HepG2 (cell line): ENCODE results near the gene TANGO6. TPM values are rescaled to one million over a fixed set of nuclear protein-coding genes. Genes with fewer than 3 reads are reported as not detected.
A peak's percentile ranks its signal among the peaks of the same experiment; 100 is the strongest.

Experiments
- ATAC-seq: fragments of 200-7000 bp; cut with Tn5 transposase; 3 replicates; pipeline ENCODE4 v1.9.1; 2020; ENCODE audit warnings: mild to moderate bottlenecking, moderate library complexity
- BruUV-seq: library from RNA; stranded (reverse); fragments of 400-500 nt; replicated peaks from 2 replicates; lab custom pipeline; 2021; lab: Mats Ljungman, UMichigan
- CTCF ChIA-PET: fragments of 300-600 bp; formaldehyde crosslinking; extraction: SDS; loops from one replicate; lab custom pipeline; 2021; ENCODE audit warnings: low total read pairs, inconsistent platforms, low intra/inter-chr PET ratio; lab: Yijun Ruan, JAX
- POLR2A ChIA-PET: fragments of 350-600 bp; sonication (Branson Sonifier 250); formaldehyde crosslinking; loops from one replicate; lab custom pipeline; 2020; ENCODE audit warnings: antibody characterized with exemption, inconsistent platforms; lab: Yijun Ruan, JAX
- DNase-seq: peaks from one replicate; pipeline ENCODE4 v3.0.0-alpha.2; 2015; ENCODE audit warnings: low spot score
- FAIRE-seq: peaks from 3 replicates; lab custom pipeline; 2011; peaks lifted over from hg19 to GRCh38; lab: Jason Lieb, UNC
- H2AFZ ChIP-seq: one replicate; pipeline ENCODE4 v1.6.1; 2011; ENCODE audit warnings: low read length, inconsistent platforms
- H3K27ac ChIP-seq: fragments of 300-600 bp; 3 replicates; pipeline ENCODE4 v1.8.0; 2011; ENCODE audit warnings: mixed run types, mild to moderate bottlenecking, mixed read lengths, low read length, inconsistent platforms; ENCODE audit not compliant: insufficient read depth; ENCODE audit errors: extremely low read length
- H3K27me3 ChIP-seq, 2 experiments: fragments of 200-600 bp in 1 of 2; 2 replicates in 1 of 2; 3 replicates in 1 of 2; pipeline versions ENCODE4 v1.6.0 to v1.8.0; 2011; ENCODE audit warnings: low read length in 2 of 2, mild to moderate bottlenecking in 2 of 2, moderate library complexity in 2 of 2, inconsistent platforms in 1 of 2; ENCODE audit not compliant: insufficient read depth in 2 of 2, control insufficient read depth in 1 of 2
- H3K36me3 ChIP-seq, 2 experiments: fragments of 200-600 bp in 1 of 2; replicated peaks in 1 of 2; 2 replicates in 1 of 2; 3 replicates in 1 of 2; pipeline versions ENCODE4 v1.5.1 to v1.8.0; 2011; ENCODE audit warnings: low read length in 2 of 2, inconsistent platforms in 1 of 2; ENCODE audit not compliant: insufficient read depth in 2 of 2, control insufficient read depth in 1 of 2
- H3K4me1 ChIP-seq: 2 replicates; pipeline ENCODE4 v1.5.1; 2012; ENCODE audit warnings: low read length, inconsistent platforms; ENCODE audit not compliant: insufficient read depth
- H3K4me2 ChIP-seq: 2 replicates; pipeline ENCODE4 v1.6.0; 2011; ENCODE audit warnings: low read depth, low read length, inconsistent platforms
- H3K4me3 ChIP-seq, 3 experiments: fragments of 200-600 bp in 1 of 3; sonication (generic), shearing (Covaris generic) in 1 of 3; replicated peaks in 1 of 3; 2 replicates each; pipeline ENCODE4 v1.5.1; 2011 to 2016; ENCODE audit warnings: low read length in 3 of 3, inconsistent platforms in 2 of 3, low read depth in 2 of 3, mild to moderate bottlenecking in 2 of 3, control low read depth in 1 of 3, mixed read lengths in 1 of 3; ENCODE audit not compliant: insufficient read depth in 1 of 3
- H3K79me2 ChIP-seq: one replicate; pipeline ENCODE4 v1.6.1; 2011; ENCODE audit warnings: low read length, inconsistent platforms; ENCODE audit not compliant: insufficient read depth
- H3K9ac ChIP-seq: 2 replicates; pipeline ENCODE4 v1.6.0; 2011; ENCODE audit warnings: mild to moderate bottlenecking, low read depth, low read length, inconsistent platforms; ENCODE audit not compliant: insufficient read depth
- H3K9me3 ChIP-seq: 2 replicates; pipeline ENCODE4 v1.5.1; 2012; ENCODE audit warnings: mild to moderate bottlenecking, low read length
- H4K20me1 ChIP-seq: 2 replicates; pipeline ENCODE4 v1.6.0; 2011; ENCODE audit warnings: inconsistent platforms, mild to moderate bottlenecking, low read length, moderate library complexity; ENCODE audit not compliant: insufficient read depth
- ATF7 ChIP-seq, 2 experiments: fragments of 450-650 bp in 1 of 2; sonication (generic) in 1 of 2; formaldehyde crosslinking in 1 of 2; IDR thresholded peaks; 2 replicates each; pipeline versions ENCODE4 v1.4.0 to v1.6.1; 2016 to 2020; ENCODE audit warnings: antibody characterized with exemption in 1 of 2, mild to moderate bottlenecking in 1 of 2, missing genetic modification reagents in 1 of 2
- DPF2 ChIP-seq: sonication (generic); formaldehyde crosslinking; IDR thresholded peaks from 2 replicates; pipeline ENCODE4 v1.4.0; 2020; ENCODE audit warnings: mild to moderate bottlenecking, low read depth, missing genetic modification reagents, borderline replicate concordance
- MAFF ChIP-seq: IDR thresholded peaks from 2 replicates; pipeline ENCODE4 v1.6.1; 2011; ENCODE audit warnings: low read depth, low read length, improper control_type of control experiment
- SYNCRIP ChIP-seq: fragments of 200-400 bp; formaldehyde crosslinking; IDR thresholded peaks from 2 replicates; pipeline ENCODE4 v1.6.1; 2018; ENCODE audit warnings: mild to moderate bottlenecking, low read depth, low read length; ENCODE audit not compliant: insufficient read depth
- ZBTB40 ChIP-seq, 2 experiments: fragments of 450-650 bp in 1 of 2; sonication (generic) in 1 of 2; formaldehyde crosslinking in 1 of 2; IDR thresholded peaks; 2 replicates each; pipeline versions ENCODE4 v1.6.1 to v1.8.0; 2016 to 2022; ENCODE audit warnings: antibody characterized with exemption in 1 of 2, mild to moderate bottlenecking in 1 of 2, missing genetic modification reagents in 1 of 2
- ZNF430 ChIP-seq: sonication (generic); formaldehyde crosslinking; IDR thresholded peaks from 2 replicates; pipeline ENCODE4 v1.9.0; 2021; ENCODE audit warnings: mild to moderate bottlenecking, missing genetic modification reagents
- ZNF770 ChIP-seq: sonication (generic); formaldehyde crosslinking; IDR thresholded peaks from 2 replicates; pipeline ENCODE4 v1.5.0; 2020; ENCODE audit warnings: mild to moderate bottlenecking, missing genetic modification reagents
- ZNF776 ChIP-seq: sonication (generic); formaldehyde crosslinking; IDR thresholded peaks from 2 replicates; pipeline ENCODE4 v1.4.0; 2020; ENCODE audit warnings: mild to moderate bottlenecking, missing genetic modification reagents
- WGBS: methylation state at CpG from one replicate; pipeline ENCODE4 v1.1.6; 2017; ENCODE audit warnings: low lambda C conversion rate; 5-methylcytosine and 5-hydroxymethylcytosine counted together
- in situ Hi-C: cut with HindIII; loops from 2 replicates; pipeline ENCODE4 v1.10.0; 2017; ENCODE audit warnings: low pct_unique_long_range_greater_than_20kb; ENCODE audit not compliant: extremely low pct_ligation_motif_present
- intact Hi-C: fragments of 100-400 bp; cut with micrococcal nuclease; formaldehyde crosslinking; loops from one replicate; pipeline ENCODE4 v1.10.0; 2022; ENCODE audit not compliant: unreplicated experiment
- polyA plus RNA-seq, 8 experiments: library from polyadenylated mRNA; depleted of rRNA in 3 of 8; stranded (reverse) in 7 of 8; unstranded in 1 of 8; fragments of >200 nt; fragmentation: Illumina TruSeq in 4 of 8; extraction: Trizol in 4 of 8; gene quantifications; 2 replicates each; pipeline versions ENCODE4 v1.2.1 to v1.2.3, GENCODE V29; 2011 to 2016; ENCODE audit warnings: low read depth in 4 of 8, missing spikeins in 1 of 8, mixed read lengths in 1 of 8; ENCODE audit not compliant: insufficient read depth in 1 of 8
- total RNA-seq, 5 experiments: library from RNA; depleted of rRNA; stranded (reverse); fragments of >200 nt; fragmentation: Illumina TruSeq; extraction: Trizol; gene quantifications; 2 replicates each; pipeline ENCODE4 v1.2.3, GENCODE V29; 2016; ENCODE audit warnings: low read depth in 1 of 5

The TANGO6 gene
- total and polyA plus RNA-seq, 2 of the 13 experiments (the other 11 are each of a cell fraction or from before 2014, with no cell fraction given), result 7.2 to 13.3 TPM

GRCh38 chr16:69040144-69040909, 197.0 kb downstream of the TANGO6 start (continued):
- TF ChIP-seq ZNF776 (CRISPR knock-in tag) (no peak), ZNF430 (CRISPR knock-in tag) (0 out of 2 replicates have a peak, but pooled peaks have one; percentile 49)
- TF ChIP-seq, all 625 proteins: peak for 129

GRCh38 chr16:69048328-69049120, 205.2 kb downstream of the TANGO6 start:
- no peak overlapping the region for H3K27ac ChIP-seq
- H3K79me2 ChIP-seq, result no peaks in the 10 kb centered on the region

More at GRCh38 chr16:69048328-69049120, 205.2 kb downstream of the TANGO6 start:
- H2AFZ ChIP-seq, result no peak overlapping the region
- FAIRE-seq, result no peak
- no peaks in the 10 kb centered on the region for H3K36me3 ChIP-seq
- no peak for ATAC-seq
- ChIA-PET POLR2A (no interaction called here), CTCF (no interaction called here)
- WGBS, result 96% methylated on average over 4 of the region's 4 CpGs
- no peak for DNase-seq
- in situ Hi-C loops, result no loop called here
- H3K4me1 ChIP-seq, result peaks cover 6% of the 10 kb centered on the region
- no peak overlapping the region for H3K4me3 ChIP-seq
- H3K9me3 ChIP-seq, result no peaks in the 10 kb centered on the region
- no peak overlapping the region for H3K4me2 ChIP-seq
- H3K9ac ChIP-seq, result no peak overlapping the region
- no peaks in the 10 kb centered on the region for H4K20me1 ChIP-seq
- no peaks in the 10 kb centered on the region for H3K27me3 ChIP-seq
- TF ChIP-seq ZBTB40 (IDR thresholded peaks at IDR 0.05) (no peak), ZBTB40 (CRISPR knock-in tag; IDR thresholded peaks at IDR 0.05) (no peak), SYNCRIP (no peak), MAFF (no peak), ATF7 (IDR thresholded peaks at IDR 0.05) (no peak), ATF7 (CRISPR knock-in tag; IDR thresholded peaks at IDR 0.05) (no peak), DPF2 (CRISPR knock-in tag) (no peak), ZNF770 (CRISPR knock-in tag) (peak; percentile 75)
- BruUV-seq, result no TSS peak
- intact Hi-C loops, result no loop called here
